ENCODE measurements around the gene SHPK. TPM values are rescaled to one million over a fixed set of nuclear protein-coding genes. Genes with fewer than 3 reads are reported as not detected.
"Not testable (repeated sequence)": the region's sequence is repeated elsewhere in the genome, so short reads cannot be mapped to it uniquely, and the experiment has no call there.

The SHPK gene
- total RNA-seq, 1 donor from 2014 or later: 22.1 TPM

GRCh38 chr17:3571043-3571900 is 64.8 kb downstream of the SHPK start:
- DNase-seq (ENCODE audit: extremely low spot score, unreplicated experiment): no peak
- no peaks in the 10 kb centered on the region for H3K9me3 Mint-ChIP-seq
- H3K27ac Mint-ChIP-seq: no peak overlapping the region
- no peaks in the 10 kb centered on the region for H3K4me1 Mint-ChIP-seq (ENCODE audit: unreplicated experiment)
- no peak for TF ChIP-seq CTCF (conservative IDR thresholded peaks at IDR 0.05)
- no peak overlapping the region for H3K4me3 Mint-ChIP-seq
- no peaks in the 10 kb centered on the region for H3K27me3 Mint-ChIP-seq
- peaks cover 15% of the 10 kb centered on the region for H3K36me3 Mint-ChIP-seq

GRCh38 chr17:3569534-3570137 is 66.4 kb downstream of the SHPK start:
- no peaks in the 10 kb centered on the region for H3K9me3 Mint-ChIP-seq
- no peak overlapping the region for H3K27ac Mint-ChIP-seq
- no peak overlapping the region for H3K4me3 Mint-ChIP-seq
- no peaks in the 10 kb centered on the region for H3K27me3 Mint-ChIP-seq
- H3K36me3 Mint-ChIP-seq: peaks cover 17% of the 10 kb centered on the region
- no peak for TF ChIP-seq CTCF (conservative IDR thresholded peaks at IDR 0.05)
- H3K4me1 Mint-ChIP-seq (ENCODE audit: unreplicated experiment): no peaks in the 10 kb centered on the region
- no peak for DNase-seq (ENCODE audit: extremely low spot score, unreplicated experiment)

- no peak for DNase-seq (ENCODE audit: extremely low spot score, unreplicated experiment)
- Mint-ChIP-seq H3K4me1 (ENCODE audit: unreplicated experiment) (peaks cover 4% of the 10 kb centered on the region), H3K36me3 (peaks cover 17% of the 10 kb centered on the region), H3K27me3 (no peaks in the 10 kb centered on the region), H3K9me3 (no peaks in the 10 kb centered on the region), H3K27ac (no peak overlapping the region), H3K4me3 (no peak overlapping the region)
- no peak for TF ChIP-seq CTCF (conservative IDR thresholded peaks at IDR 0.05)
These were observed 69.5 kb downstream of the SHPK start for GRCh38 chr17:3566551-3566950.

- Mint-ChIP-seq H3K4me3 (no peak overlapping the region), H3K9me3 (no peaks in the 10 kb centered on the region), H3K36me3 (peaks cover 17% of the 10 kb centered on the region), H3K27ac (no peak overlapping the region), H3K27me3 (no peaks in the 10 kb centered on the region), H3K4me1 (ENCODE audit: unreplicated experiment) (peaks cover 4% of the 10 kb centered on the region)
- no peak for TF ChIP-seq CTCF (conservative IDR thresholded peaks at IDR 0.05)
- no peak for DNase-seq (ENCODE audit: extremely low spot score, unreplicated experiment)
These were observed 70.9 kb downstream of the SHPK start for GRCh38 chr17:3565143-3565542.

- H3K4me3 Mint-ChIP-seq; H3K27me3 Mint-ChIP-seq; DNase-seq (ENCODE audit: extremely low spot score, unreplicated experiment); H3K9me3 Mint-ChIP-seq; H3K27ac Mint-ChIP-seq; H3K4me1 Mint-ChIP-seq (ENCODE audit: unreplicated experiment): not testable (repeated sequence)
- H3K36me3 Mint-ChIP-seq: peaks cover 14% of the 10 kb centered on the region
These were observed 71.8 kb downstream of the SHPK start for GRCh38 chr17:3564241-3564640.

GRCh38 chr17:3559270-3559645 is 76.8 kb downstream of the SHPK start:
- no peaks in the 10 kb centered on the region for H3K36me3 Mint-ChIP-seq
- no peak for TF ChIP-seq CTCF (conservative IDR thresholded peaks at IDR 0.05)
- no peak overlapping the region for H3K4me3 Mint-ChIP-seq

More at GRCh38 chr17:3559270-3559645, 76.8 kb downstream of the SHPK start:
- H3K27me3 Mint-ChIP-seq: no peaks in the 10 kb centered on the region
- H3K9me3 Mint-ChIP-seq: no peaks in the 10 kb centered on the region
- H3K27ac Mint-ChIP-seq: peak overlapping the region; percentile 91
- DNase-seq (ENCODE audit: extremely low spot score, unreplicated experiment): no peak
- H3K4me1 Mint-ChIP-seq (ENCODE audit: unreplicated experiment): peaks cover 8% of the 10 kb centered on the region

Measured in type B pancreatic cell (in vitro differentiated cells).